GM12873 (cell line): ENCODE data around the gene OSGEP.

ENCODE experiments used
- CTCF ChIP-seq: IDR thresholded peaks from 2 replicates; pipeline ENCODE4 v1.5.1; 2012; ENCODE audit warnings: low read depth, mild to moderate bottlenecking, moderate library complexity, low read length, control low read depth; ENCODE audit not compliant: insufficient read depth; ENCODE audit errors: missing control alignments

The OSGEP gene

GRCh38 chr14:20424851-20425250 lies 29.8 kb downstream of the OSGEP start:
- TF ChIP-seq CTCF: no peak

GRCh38 chr14:20422886-20423285 lies 31.7 kb downstream of the OSGEP start:
- no peak for TF ChIP-seq CTCF

- TF ChIP-seq CTCF: no peak
These were observed 33.3 kb downstream of the OSGEP start for GRCh38 chr14:20421267-20421666.

GRCh38 chr14:20419419-20419818 lies 35.2 kb downstream of the OSGEP start:
- peak; percentile 16 for TF ChIP-seq CTCF

GRCh38 chr14:20418501-20418909 lies 36.1 kb downstream of the OSGEP start:
- TF ChIP-seq CTCF: no peak

- TF ChIP-seq CTCF: no peak
These were observed 37.1 kb downstream of the OSGEP start for GRCh38 chr14:20417250-20418186.

GRCh38 chr14:20416223-20416622 lies 38.4 kb downstream of the OSGEP start:
- TF ChIP-seq CTCF: no peak
